GM20431 (cell line): ENCODE data around the gene MSI2.

Experiments
- in situ Hi-C: fragments of 300-500 bp; cut with MseI, MboI; formaldehyde crosslinking; loops from one replicate; pipeline ENCODE4 v1.15.0; 2020; ENCODE audit warnings: low sequenced_read_pairs; ENCODE audit not compliant: unreplicated experiment

MSI2 gene

GRCh38 chr17:57606111-57606875 is 350.0 kb downstream of the MSI2 start:
- in situ Hi-C loops: loop anchor here (25.0 kb wide), 1 partner anchor 94 kb away; no protein-coding TSS in a partner anchor

- in situ Hi-C loops: loop anchor here (25.0 kb wide), 1 partner anchor 95 kb away; no protein-coding TSS in a partner anchor
Observed at GRCh38 chr17:57607553-57608120, 351.3 kb downstream of the MSI2 start.

- in situ Hi-C loops: loop anchor here (25.0 kb wide), 1 partner anchor 96 kb away; no protein-coding TSS in a partner anchor
Observed at GRCh38 chr17:57608369-57609124, 352.2 kb downstream of the MSI2 start.

GRCh38 chr17:57609125-57609877 is 353.0 kb downstream of the MSI2 start:
- in situ Hi-C loops: loop anchor here (25.0 kb wide), 1 partner anchor 97 kb away; no protein-coding TSS in a partner anchor

- in situ Hi-C loops: loop anchor here (25.0 kb wide), 1 partner anchor 98 kb away; no protein-coding TSS in a partner anchor
Observed at GRCh38 chr17:57609878-57610270, 353.6 kb downstream of the MSI2 start.

GRCh38 chr17:57612202-57613071 is 356.1 kb downstream of the MSI2 start:
- in situ Hi-C loops: loop anchor here (25.0 kb wide), 1 partner anchor 100 kb away; no protein-coding TSS in a partner anchor

GRCh38 chr17:57614742-57615141 is 358.4 kb downstream of the MSI2 start:
- in situ Hi-C loops: loop anchor here (25.0 kb wide), 1 partner anchor 102 kb away; no protein-coding TSS in a partner anchor

GRCh38 chr17:57615836-57616757 is 359.8 kb downstream of the MSI2 start:
- in situ Hi-C loops: loop anchor here (25.0 kb wide), 1 partner anchor 104 kb away; no protein-coding TSS in a partner anchor

- in situ Hi-C loops: loop anchor here (25.0 kb wide), 1 partner anchor 105 kb away; no protein-coding TSS in a partner anchor
Observed at GRCh38 chr17:57617218-57617617, 360.9 kb downstream of the MSI2 start.

- in situ Hi-C loops: loop anchor here (25.0 kb wide), 1 partner anchor 107 kb away; no protein-coding TSS in a partner anchor
Observed at GRCh38 chr17:57619061-57619937, 363.0 kb downstream of the MSI2 start.

GRCh38 chr17:57620576-57620975 is 364.3 kb downstream of the MSI2 start:
- in situ Hi-C loops: loop anchor here (25.0 kb wide), 1 partner anchor 108 kb away; no protein-coding TSS in a partner anchor

GRCh38 chr17:57621791-57622190 is 365.5 kb downstream of the MSI2 start:
- in situ Hi-C loops: loop anchor here (25.0 kb wide), 1 partner anchor 109 kb away; no protein-coding TSS in a partner anchor

- in situ Hi-C loops: loop anchor here (25.0 kb wide), 1 partner anchor 110 kb away; no protein-coding TSS in a partner anchor
Observed at GRCh38 chr17:57622306-57622682, 366.0 kb downstream of the MSI2 start.

- in situ Hi-C loops: loop anchor here (25.0 kb wide), 1 partner anchor 111 kb away; no protein-coding TSS in a partner anchor
Observed at GRCh38 chr17:57622683-57623433, 366.5 kb downstream of the MSI2 start.

- in situ Hi-C loops: loop anchor here (25.0 kb wide), 1 partner anchor 111 kb away; no protein-coding TSS in a partner anchor
Observed at GRCh38 chr17:57623620-57624019, 367.3 kb downstream of the MSI2 start.

GRCh38 chr17:57624386-57624785 is 368.1 kb downstream of the MSI2 start:
- in situ Hi-C loops: loop anchor here (25.0 kb wide), 1 partner anchor 112 kb away; no protein-coding TSS in a partner anchor
